Right atrium auricular region (tissue), 2 donors: Measurements from ENCODE around the gene ARPC3. TPM values are rescaled to one million over a fixed set of nuclear protein-coding genes. Genes with fewer than 3 reads are reported as not detected.

Source experiments
- DNase-seq: peaks from one replicate; pipeline ENCODE4 v3.0.0-alpha.2; 2019; ENCODE audit warnings: low spot score
- H3K27ac ChIP-seq, 2 donors: fragments of 200-600 bp; sonication (generic); 1 replicate in 1 of 2; 2 replicates in 1 of 2; pipeline ENCODE4 v1.5.1; 2016 to 2019
- H3K27me3 ChIP-seq, 2 donors: fragments of 200-600 bp; sonication (generic); one replicate each; pipeline versions ENCODE4 v1.5.1 to v1.6.0; 2017 to 2019
- H3K36me3 ChIP-seq: fragments of 200-600 bp; sonication (generic); one replicate; pipeline ENCODE4 v1.5.1; 2016
- H3K4me1 ChIP-seq, 2 donors: fragments of 200-600 bp; sonication (generic); one replicate each; pipeline versions ENCODE4 v1.5.1 to v1.6.0; 2017 to 2019
- H3K4me3 ChIP-seq, 2 donors: fragments of 200-600 bp; sonication (generic); 1 replicate in 1 of 2; 2 replicates in 1 of 2; pipeline ENCODE4 v1.5.1; 2017 to 2019; ENCODE audit warnings: mild to moderate bottlenecking in 1 of 2, moderate library complexity in 1 of 2
- H3K9me3 ChIP-seq, 2 donors: fragments of 200-600 bp; sonication (generic); one replicate each; pipeline ENCODE4 v1.5.1; 2019
- total RNA-seq, 2 donors: library from RNA; depleted of rRNA; stranded (reverse); fragments of >200 nt; gene quantifications; one replicate each; pipeline ENCODE4 v1.1.0, GENCODE V29; 2016
- TF ChIP-seq, protein P1 (sequence below), 2 donors: fragments of 200-600 bp; sonication (generic); IDR thresholded peaks; one replicate each; pipeline ENCODE4 v1.5.1; 2019; ENCODE audit warnings: antibody characterized with exemption in 2 of 2

The ARPC3 gene
- total RNA-seq = 100 to 1,000 TPM in 1 of 2 donors, 10 to 100 TPM in 1; 96.4 to 138 TPM

DNA sequence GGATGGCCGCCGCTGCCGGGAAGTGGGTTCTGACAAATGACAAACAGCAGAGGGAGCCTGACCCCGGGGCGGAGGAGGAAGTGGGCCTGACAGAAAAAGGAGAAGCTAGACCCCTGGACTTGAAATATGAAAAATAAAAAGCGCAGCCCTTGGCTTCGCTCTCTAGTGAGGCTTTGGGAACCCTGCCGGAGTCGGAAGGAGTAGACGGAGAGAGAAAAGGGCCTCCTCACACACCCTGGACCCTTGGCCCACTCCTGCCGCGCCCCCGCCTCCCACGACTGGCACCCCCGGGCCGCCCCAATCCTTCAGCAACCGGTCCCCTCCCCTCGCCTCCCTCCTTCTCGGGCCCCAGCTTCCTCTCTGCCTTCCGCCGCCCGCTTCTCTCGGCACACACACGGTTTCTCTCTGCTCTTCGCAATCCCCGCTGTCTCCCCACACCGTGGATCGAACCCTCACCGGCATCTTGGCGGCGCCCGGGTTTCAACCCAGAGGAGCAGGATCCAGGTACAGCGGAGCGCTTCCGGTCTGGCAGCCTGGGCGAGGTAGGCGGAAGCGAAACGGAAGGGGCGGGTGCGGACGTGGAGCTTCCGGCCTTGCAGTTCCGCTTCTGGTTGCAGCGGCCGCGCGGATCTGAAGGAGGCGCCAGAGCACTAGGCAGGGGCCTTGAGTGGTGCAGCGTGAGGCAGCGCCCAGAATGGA, at the start of gene ARPC3:
ARPC3 (minus strand) TSS at position 539 of the 699 bp plus-strand sequence; CDS start at position 462, 77 bp downstream.
- Histone ChIP-seq H3K27ac (peak within 1 kb of the TSS; percentile 84 to 93), H3K9me3 (no peaks in the 10 kb centered on the region), H3K4me3 (peak within 1 kb of the TSS; percentile 84 to 92), H3K4me1 (peaks cover 0 to 20% of the 10 kb centered on the region in 2 donors), H3K27me3 (no peaks in the 10 kb centered on the region), H3K36me3 (peaks cover 19% of the 10 kb centered on the region)
- peak; percentile 94 for DNase-seq
- TF ChIP-seq, protein P1, sequence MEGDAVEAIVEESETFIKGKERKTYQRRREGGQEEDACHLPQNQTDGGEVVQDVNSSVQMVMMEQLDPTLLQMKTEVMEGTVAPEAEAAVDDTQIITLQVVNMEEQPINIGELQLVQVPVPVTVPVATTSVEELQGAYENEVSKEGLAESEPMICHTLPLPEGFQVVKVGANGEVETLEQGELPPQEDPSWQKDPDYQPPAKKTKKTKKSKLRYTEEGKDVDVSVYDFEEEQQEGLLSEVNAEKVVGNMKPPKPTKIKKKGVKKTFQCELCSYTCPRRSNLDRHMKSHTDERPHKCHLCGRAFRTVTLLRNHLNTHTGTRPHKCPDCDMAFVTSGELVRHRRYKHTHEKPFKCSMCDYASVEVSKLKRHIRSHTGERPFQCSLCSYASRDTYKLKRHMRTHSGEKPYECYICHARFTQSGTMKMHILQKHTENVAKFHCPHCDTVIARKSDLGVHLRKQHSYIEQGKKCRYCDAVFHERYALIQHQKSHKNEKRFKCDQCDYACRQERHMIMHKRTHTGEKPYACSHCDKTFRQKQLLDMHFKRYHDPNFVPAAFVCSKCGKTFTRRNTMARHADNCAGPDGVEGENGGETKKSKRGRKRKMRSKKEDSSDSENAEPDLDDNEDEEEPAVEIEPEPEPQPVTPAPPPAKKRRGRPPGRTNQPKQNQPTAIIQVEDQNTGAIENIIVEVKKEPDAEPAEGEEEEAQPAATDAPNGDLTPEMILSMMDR (IDR thresholded peaks at IDR 0.05) = peak; percentile 77 to 91

DNA sequence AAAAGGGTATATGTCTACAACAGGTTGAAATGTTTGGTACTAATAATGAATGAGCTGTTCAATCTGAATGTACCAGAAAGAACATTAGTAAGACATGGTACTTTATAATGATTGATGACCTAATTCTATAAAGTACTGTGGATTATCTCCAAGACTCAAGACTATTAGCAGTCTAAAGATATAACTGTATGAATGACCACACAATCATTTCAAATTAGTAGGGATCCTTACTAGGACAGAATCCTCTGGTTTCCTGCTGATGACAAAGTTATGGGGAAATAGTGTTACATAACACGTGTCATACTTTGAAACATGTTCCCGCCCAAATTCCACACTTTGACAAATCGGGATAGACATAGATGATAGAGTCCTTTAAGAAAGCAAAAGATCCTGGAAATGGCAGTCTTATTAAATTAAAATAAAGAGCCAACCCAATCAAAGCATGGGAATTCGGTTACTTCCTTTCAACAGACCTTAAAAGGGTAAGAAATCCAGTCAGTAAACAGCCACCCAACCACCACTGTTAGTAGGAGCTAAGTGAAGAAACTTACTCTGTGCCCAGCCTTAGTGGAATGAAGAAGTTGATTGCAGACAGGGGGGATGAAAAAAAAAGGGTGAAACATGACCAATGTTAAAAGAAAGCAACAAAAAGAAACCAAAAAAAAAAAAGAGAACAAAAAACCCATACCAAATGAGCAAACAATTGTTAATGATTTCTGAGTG, 49.0 kb upstream of the ARPC3 start:
- Histone ChIP-seq H3K27ac (peak overlapping the region in 1 of 2 donors; percentile 6), H3K4me3 (no peak overlapping the region), H3K27me3 (no peaks in the 10 kb centered on the region), H3K4me1 (peaks cover 0 to 34% of the 10 kb centered on the region in 2 donors), H3K9me3 (no peaks in the 10 kb centered on the region), H3K36me3 (peaks cover 13% of the 10 kb centered on the region)
- TF ChIP-seq, protein P1 (IDR thresholded peaks at IDR 0.05) = no peak
- no peak for DNase-seq

DNA sequence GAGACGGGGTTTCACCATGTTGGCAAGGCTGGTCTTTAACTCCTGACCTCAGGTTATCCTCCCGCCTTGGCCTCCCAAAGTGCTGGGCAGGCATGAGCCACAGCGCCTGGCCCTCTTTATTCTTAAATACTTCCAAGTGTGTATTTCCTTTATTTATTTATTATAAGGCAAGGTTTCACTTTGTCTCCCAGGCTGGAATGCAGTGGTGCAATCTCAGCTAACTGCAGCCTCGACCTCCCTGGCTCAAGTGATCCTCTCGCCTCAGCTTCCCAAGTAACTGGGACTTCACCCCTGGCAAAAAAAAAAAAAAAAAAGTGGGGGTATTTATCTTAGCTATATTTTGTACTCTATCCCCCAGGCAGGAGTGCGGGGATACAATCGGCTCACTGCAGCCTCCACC, 25.3 kb upstream of the ARPC3 start:
- H3K9me3 ChIP-seq = no peaks in the 10 kb centered on the region
- H3K4me3 ChIP-seq = no peak overlapping the region
- no peak overlapping the region for H3K27ac ChIP-seq
- no peak for DNase-seq
- TF ChIP-seq, protein P1 (IDR thresholded peaks at IDR 0.05) = no peak
- no peaks in the 10 kb centered on the region for H3K27me3 ChIP-seq
- no peaks in the 10 kb centered on the region for H3K36me3 ChIP-seq
- no peaks in the 10 kb centered on the region for H3K4me1 ChIP-seq

DNA sequence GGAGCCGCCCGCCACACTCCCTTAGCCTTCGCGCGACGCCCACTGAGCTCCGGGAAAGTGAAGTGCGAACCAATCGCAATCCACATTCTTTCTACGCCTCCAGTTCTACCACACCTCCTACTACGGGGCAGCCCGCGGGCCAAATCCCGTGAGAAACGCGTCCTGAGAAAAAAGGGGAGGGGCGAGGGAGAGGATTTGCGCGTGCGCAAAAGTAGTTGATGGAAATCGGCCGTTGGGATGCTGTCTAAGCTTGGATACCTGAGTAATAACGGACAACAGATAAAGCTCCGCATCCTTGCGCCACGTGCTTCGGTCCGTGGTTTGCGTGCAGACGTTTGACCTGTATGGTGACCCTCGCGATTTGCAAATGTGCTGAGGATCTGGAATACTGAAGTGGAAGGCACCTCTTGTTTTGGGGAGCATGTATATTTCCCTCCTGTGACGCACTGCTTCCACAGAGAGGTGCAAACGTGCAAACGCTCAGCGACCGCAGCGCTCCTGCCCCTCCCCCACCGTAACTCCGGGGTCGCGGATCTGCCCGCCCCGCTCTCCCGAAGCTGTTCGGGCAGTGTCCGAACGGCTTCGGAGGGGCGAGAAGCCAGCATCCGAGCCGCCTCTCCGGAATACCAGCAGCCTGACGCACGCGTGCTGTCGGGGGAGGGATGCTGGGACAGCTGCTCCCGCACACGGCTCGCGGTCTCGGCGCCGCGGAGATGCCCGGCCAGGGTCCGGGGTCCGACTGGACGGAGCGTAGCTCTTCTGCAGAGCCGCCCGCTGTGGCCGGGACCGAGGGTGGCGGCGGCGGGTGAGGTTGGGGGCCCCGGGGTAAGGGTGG, 18.3 kb upstream of the ARPC3 start, which contains the start of the genes FAM216A and GPN3:
FAM216A (plus strand) TSS at position 632 of the 835 bp plus-strand sequence; CDS start at position 663, 31 bp downstream.
GPN3 (minus strand) TSS at position 44 of the 835 bp plus-strand sequence. CDS start 54 bp downstream, outside the sequence.
- H3K36me3 ChIP-seq = peaks cover 6% of the 10 kb centered on the region
- no peaks in the 10 kb centered on the region for H3K9me3 ChIP-seq
- TF ChIP-seq, protein P1 (IDR thresholded peaks at IDR 0.05) = no peak
- peak; percentile 96 for DNase-seq
- H3K27me3 ChIP-seq = no peaks in the 10 kb centered on the region
- peak within 1 kb of the TSS; percentile 92 to 93 for H3K27ac ChIP-seq
- H3K4me1 ChIP-seq = peaks cover 0 to 25% of the 10 kb centered on the region in 2 donors
- H3K4me3 ChIP-seq = peak within 1 kb of the TSS; percentile 64 to 86

DNA sequence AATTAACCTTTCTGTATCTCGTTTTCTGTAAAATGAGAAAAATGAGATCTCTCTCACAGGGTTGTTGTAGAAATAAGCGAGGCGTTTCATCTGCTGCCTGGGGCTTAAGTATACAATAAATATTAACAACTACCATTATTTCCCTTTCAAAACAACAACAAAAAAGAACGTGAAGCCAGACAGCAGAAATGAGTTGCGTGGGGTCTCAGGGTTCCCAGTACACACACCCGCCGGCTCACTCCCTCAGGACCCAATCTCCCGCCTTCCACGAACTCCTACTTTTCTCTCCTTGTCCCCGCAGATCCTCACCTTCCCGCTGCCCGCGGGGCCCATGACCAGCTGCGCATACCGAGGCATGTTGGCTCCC, 17.7 kb upstream of the ARPC3 start:
- Histone ChIP-seq H3K4me1 (peaks cover 0 to 25% of the 10 kb centered on the region in 2 donors), H3K27me3 (no peaks in the 10 kb centered on the region), H3K9me3 (no peaks in the 10 kb centered on the region), H3K36me3 (peaks cover 6% of the 10 kb centered on the region), H3K4me3 (peak overlapping the region; percentile 64 to 86), H3K27ac (peak overlapping the region; percentile 92 to 93)
- TF ChIP-seq, protein P1 (IDR thresholded peaks at IDR 0.05) = no peak
- DNase-seq = no peak
